ENCODE measurements around the gene TMEM140.

GRCh38 chr7:135121868-135122267, 26.0 kb upstream of the TMEM140 start:
- TF ChIP-seq CTCF (IDR thresholded peaks at IDR 0.05) (no peak), POLR2AphosphoS5 (IDR thresholded peaks at IDR 0.05; ENCODE audit: low read depth, low read length) (no peak), SIN3A (IDR thresholded peaks at IDR 0.05; ENCODE audit: borderline replicate concordance, insufficient read depth, low read depth, low read length) (no peak)

Measured in Panc1 (cell line).